Skeletal muscle satellite cell (primary cell): ENCODE measurements around the gene MBD6. TPM values are rescaled to one million over a fixed set of nuclear protein-coding genes. Genes with fewer than 3 reads are reported as not detected.

ENCODE experiments used
- H3K27me3 ChIP-seq: 2 replicates; pipeline ENCODE4 v1.7.0; 2013; ENCODE audit warnings: low read length; ENCODE audit not compliant: control insufficient read depth, insufficient read depth
- H3K36me3 ChIP-seq: 2 replicates; pipeline ENCODE4 v1.7.0; 2013; ENCODE audit warnings: mild to moderate bottlenecking, control low read depth, low read length; ENCODE audit not compliant: insufficient read depth
- H3K4me1 ChIP-seq: 2 replicates; pipeline ENCODE4 v1.7.0; 2013; ENCODE audit warnings: low read length; ENCODE audit not compliant: control insufficient read depth, insufficient read depth
- H3K4me2 ChIP-seq: 2 replicates; pipeline ENCODE4 v1.7.0; 2013; ENCODE audit warnings: mild to moderate bottlenecking, low read length
- H3K4me3 ChIP-seq: 2 replicates; pipeline ENCODE4 v1.7.0; 2013; ENCODE audit warnings: low read length
- H3K9ac ChIP-seq: 2 replicates; pipeline ENCODE4 v1.7.0; 2013; ENCODE audit warnings: mild to moderate bottlenecking, low read depth, low read length, moderate library complexity
- H3K9me3 ChIP-seq: replicated peaks from 2 replicates; pipeline ENCODE4 v1.7.0; 2013; ENCODE audit warnings: mild to moderate bottlenecking, control low read depth, low read length
- total RNA-seq: library from RNA; depleted of rRNA; stranded (reverse); fragments of >200 nt; gene quantifications from 2 replicates; pipeline ENCODE4 v1.2.3, GENCODE V29; 2012; rRNA removed

MBD6 gene
- 2.8 TPM in 2 replicates for total RNA-seq

DNA sequence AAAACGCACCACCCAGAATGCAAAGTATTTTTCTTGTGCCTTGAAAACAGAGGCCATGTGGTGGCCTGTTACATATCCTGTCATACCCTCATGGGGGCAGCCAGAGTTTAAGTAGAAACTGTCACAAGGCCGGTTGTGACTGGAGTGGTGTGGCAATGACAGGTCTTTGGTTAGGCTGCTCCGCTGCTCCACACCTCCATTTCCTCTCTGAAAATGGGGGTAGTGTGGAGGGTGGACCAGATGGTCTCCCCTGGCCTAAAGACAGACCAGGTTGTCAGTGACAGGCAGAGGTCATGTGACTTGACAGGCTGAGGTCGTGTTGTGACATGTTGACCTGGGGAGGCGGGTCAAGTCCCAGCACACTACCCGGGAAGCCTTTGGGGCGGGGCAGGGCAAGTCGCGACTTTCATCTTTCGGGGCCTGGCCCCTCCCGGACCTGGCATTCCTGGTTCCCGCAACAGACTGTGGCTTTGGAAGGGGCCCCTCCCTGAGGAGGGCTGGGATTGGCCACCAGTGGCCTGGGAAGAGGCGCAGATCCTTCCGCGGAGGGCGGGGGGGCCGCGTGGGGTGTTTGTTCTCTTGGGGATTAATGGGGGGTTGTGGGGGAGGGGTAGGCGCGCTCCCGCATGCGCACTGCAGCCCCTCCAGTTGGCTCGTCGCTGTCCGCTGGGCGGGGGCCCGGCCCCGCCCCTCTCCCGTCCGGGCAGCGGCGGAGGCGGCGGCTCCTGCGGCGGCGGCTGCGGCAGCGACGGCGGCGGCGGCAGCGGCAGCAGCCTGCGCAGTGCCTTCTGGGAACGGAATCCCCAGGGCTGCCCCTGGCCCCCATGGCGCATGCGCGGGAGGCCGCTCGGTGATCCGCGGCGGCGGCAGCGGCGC lies at the start of gene MBD6:
MBD6 (plus strand) TSS at position 814 of the 876 bp plus-strand sequence. CDS start 1,480 bp downstream, outside the sequence.
- Histone ChIP-seq H3K4me1 (peaks cover 57% of the 10 kb centered on the region), H3K9ac (peak within 1 kb of the TSS; percentile 86), H3K36me3 (peaks cover 52% of the 10 kb centered on the region), H3K4me3 (peak within 1 kb of the TSS; percentile 85), H3K27me3 (no peaks in the 10 kb centered on the region), H3K9me3 (no peaks in the 10 kb centered on the region), H3K4me2 (peak within 1 kb of the TSS; percentile 92)

- peaks cover 65% of the 10 kb centered on the region for H3K27me3 ChIP-seq
- no peak overlapping the region for H3K9ac ChIP-seq
- no peak overlapping the region for H3K4me2 ChIP-seq
- H3K4me1 ChIP-seq, result peaks cover 5% of the 10 kb centered on the region
- H3K36me3 ChIP-seq, result no peaks in the 10 kb centered on the region
- H3K4me3 ChIP-seq, result no peak overlapping the region
- no peaks in the 10 kb centered on the region for H3K9me3 ChIP-seq
These were observed 49.2 kb upstream of the MBD6 start for GRCh38 chr12:57473392-57473791.

- Histone ChIP-seq H3K36me3 (no peaks in the 10 kb centered on the region), H3K4me1 (peaks cover 5% of the 10 kb centered on the region)
These were observed 48.7 kb upstream of the MBD6 start for GRCh38 chr12:57473886-57474285.

GRCh38 chr12:57474430-57474829 lies 48.2 kb upstream of the MBD6 start:
- no peak overlapping the region for H3K9ac ChIP-seq
- no peak overlapping the region for H3K4me3 ChIP-seq
- H3K36me3 ChIP-seq, result no peaks in the 10 kb centered on the region
- H3K4me1 ChIP-seq, result peaks cover 7% of the 10 kb centered on the region
- H3K27me3 ChIP-seq, result peaks cover 61% of the 10 kb centered on the region
- H3K9me3 ChIP-seq, result no peaks in the 10 kb centered on the region
- no peak overlapping the region for H3K4me2 ChIP-seq

More at GRCh38 chr12:57473886-57474285, 48.7 kb upstream of the MBD6 start:
- no peak overlapping the region for H3K4me3 ChIP-seq
- peaks cover 65% of the 10 kb centered on the region for H3K27me3 ChIP-seq
- no peak overlapping the region for H3K9ac ChIP-seq
- H3K4me2 ChIP-seq, result no peak overlapping the region
- no peaks in the 10 kb centered on the region for H3K9me3 ChIP-seq

DNA sequence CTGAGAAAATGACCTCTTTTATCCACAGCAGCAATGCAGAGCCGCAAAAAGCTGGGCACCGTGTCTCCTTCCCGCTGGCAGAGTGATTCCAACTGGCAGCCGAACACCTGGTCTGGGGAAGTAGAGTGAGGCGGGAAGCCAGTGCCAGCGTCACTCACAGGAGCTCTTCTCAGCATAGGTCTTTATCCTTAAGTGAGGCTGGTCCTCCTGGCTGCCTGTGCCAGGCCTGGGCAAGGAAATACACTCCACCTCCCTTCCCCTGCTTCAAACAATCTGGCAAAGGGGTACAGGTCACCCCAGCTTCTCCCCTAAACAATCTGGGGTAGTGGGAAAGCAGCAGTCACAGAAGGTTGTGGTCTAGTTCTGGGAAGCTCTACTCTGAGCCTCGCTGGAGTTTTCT lies 47.8 kb upstream of the MBD6 start:
- Histone ChIP-seq H3K4me2 (no peak overlapping the region), H3K36me3 (no peaks in the 10 kb centered on the region), H3K4me1 (peaks cover 10% of the 10 kb centered on the region), H3K27me3 (peaks cover 62% of the 10 kb centered on the region), H3K9me3 (no peaks in the 10 kb centered on the region), H3K4me3 (no peak overlapping the region), H3K9ac (no peak overlapping the region)

DNA sequence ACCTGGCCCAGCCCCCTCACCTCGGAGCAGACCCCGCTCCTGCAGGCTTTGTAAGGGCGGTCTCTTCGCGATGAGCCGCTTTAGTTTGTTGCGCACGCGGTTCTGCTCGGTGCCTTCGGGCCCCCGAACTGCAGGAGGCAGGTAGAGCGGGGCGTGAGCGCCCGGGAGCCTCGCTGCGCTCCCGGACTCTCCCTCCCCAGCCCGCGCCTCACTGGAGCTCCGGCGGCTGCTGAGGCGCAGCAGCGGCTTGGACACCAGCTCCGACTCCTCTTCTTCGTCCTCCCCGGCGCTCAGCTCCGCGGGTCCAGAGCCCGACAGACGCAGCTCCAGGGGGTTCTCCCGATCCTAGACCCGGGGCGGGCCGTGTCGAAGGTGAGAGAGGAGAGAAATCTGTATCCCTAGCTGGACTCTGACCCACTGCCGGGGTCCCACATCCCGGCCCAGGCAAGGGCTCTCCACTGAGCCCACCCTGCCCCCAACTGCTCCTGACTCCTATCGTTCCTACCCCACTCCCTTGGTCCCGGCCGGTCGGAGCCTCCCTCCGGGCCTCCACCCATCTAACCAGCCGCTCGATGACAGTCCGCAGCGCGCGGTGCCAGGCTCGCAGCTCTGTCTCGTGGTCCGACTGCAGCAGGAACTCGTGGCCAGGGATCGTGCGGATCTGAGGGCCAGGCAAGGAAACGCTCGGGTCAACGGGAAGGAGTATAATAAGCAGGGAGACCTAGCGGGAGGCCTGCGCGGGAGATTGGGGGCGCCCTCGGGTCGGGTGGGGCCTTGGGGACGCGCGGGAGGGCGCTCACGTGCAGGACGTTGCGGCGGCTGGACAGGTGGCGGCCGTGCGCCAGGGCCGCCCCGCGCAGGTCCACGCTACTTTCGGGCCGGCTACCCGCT lies 47.1 kb upstream of the MBD6 start:
- H3K36me3 ChIP-seq, result no peaks in the 10 kb centered on the region
- peaks cover 10% of the 10 kb centered on the region for H3K4me1 ChIP-seq
- peak overlapping the region; percentile 14 for H3K4me3 ChIP-seq
- H3K27me3 ChIP-seq, result peaks cover 67% of the 10 kb centered on the region
- no peaks in the 10 kb centered on the region for H3K9me3 ChIP-seq
- no peak overlapping the region for H3K9ac ChIP-seq
- H3K4me2 ChIP-seq, result peak overlapping the region; percentile 33

DNA sequence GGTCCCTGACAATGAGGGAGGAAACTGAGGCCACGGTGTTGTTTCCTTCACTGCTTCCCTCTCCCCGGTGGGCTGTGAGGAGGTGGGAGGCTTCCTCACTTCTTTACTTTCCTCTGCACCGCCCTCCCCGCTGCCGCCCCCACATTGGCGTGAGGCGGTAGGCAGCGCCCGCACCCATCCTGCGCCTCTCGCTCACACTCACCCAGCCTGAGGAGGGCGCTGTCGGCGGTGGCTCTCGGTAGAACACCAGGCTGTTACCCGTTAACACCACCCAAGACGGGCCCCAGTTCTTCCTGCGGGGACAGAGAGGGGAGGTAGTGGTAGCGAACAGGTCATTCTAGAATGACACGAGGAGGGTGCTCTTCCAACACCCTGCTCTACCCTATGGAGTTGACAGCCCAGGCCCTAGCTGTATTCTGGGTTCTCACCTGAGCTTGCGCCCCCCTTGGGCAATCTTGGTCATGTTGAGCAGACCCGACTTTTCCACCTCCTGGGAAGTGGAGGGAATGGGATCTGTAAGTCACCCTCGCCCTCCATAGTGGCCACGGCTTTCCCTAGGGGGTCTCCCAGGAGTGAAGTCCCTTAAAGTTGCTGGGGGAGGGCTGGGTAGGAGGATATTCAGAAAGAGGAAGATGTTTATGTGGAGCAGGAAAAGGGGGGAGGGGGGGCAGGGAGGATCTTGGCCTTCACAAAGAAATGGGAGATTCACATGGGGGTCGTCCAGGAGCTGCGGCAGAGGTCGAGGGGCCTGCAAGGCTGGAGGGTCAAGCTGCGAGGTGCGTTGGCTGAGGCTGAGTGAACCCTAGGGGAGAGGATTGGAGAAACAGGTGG lies 46.2 kb upstream of the MBD6 start:
- Histone ChIP-seq H3K36me3 (no peaks in the 10 kb centered on the region), H3K4me2 (peak overlapping the region; percentile 33), H3K9me3 (no peaks in the 10 kb centered on the region), H3K27me3 (peaks cover 71% of the 10 kb centered on the region), H3K4me3 (peak overlapping the region; percentile 14), H3K4me1 (peaks cover 10% of the 10 kb centered on the region), H3K9ac (no peak overlapping the region)

GRCh38 chr12:57476993-57477709 lies 45.5 kb upstream of the MBD6 start:
- peaks cover 69% of the 10 kb centered on the region for H3K27me3 ChIP-seq
- no peaks in the 10 kb centered on the region for H3K36me3 ChIP-seq
- H3K9ac ChIP-seq, result no peak overlapping the region
- no peak overlapping the region for H3K4me2 ChIP-seq
- peaks cover 10% of the 10 kb centered on the region for H3K4me1 ChIP-seq
- no peak overlapping the region for H3K4me3 ChIP-seq
- H3K9me3 ChIP-seq, result no peaks in the 10 kb centered on the region

DNA sequence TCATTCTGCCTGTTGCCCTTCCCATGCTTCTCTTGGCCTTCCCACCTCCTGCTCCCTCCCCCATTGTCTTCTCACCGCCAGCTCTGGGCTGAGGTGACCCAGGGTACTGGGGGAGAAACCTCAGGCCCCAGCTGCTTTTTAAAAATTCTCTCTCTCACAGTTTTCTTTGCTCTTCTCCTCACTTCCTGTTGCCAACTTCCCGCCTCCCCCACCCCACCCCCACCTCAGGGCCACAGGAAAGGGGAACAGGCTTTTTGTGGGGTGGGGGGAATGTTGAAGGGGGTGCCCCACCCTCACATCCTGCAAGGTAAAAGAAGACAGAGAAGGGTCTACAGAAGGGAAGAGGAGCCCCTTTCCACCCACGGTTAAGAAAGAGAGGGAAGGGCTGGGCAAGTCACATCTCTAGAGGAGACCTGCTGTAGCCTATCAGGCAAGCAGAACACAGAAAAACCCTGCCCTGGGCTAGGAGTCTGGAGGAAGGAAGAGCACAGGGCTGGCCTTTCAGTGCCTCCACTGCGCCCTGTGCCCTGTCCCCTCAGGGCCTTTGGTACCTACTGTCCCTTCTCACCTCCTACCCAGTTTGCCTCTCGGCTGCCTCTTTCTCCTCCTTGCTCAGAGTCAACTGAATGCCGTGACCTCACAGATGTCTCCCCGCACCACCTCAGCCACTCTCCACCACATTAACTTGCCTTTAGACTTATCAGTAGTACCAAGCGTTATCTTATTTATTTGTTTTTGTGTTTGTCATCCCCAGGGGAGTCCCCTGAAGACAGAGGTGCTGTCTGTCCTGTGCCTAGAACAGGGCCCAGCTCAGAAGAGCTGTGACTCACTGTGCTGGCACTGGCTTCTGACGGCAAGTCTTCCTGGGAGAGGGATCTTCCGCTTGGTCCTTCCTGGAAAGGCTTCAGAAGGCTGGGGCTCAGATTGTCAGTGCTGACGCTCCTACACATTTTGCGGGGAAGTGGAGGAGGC lies 44.6 kb upstream of the MBD6 start:
- Histone ChIP-seq H3K4me2 (no peak overlapping the region), H3K36me3 (no peaks in the 10 kb centered on the region), H3K4me3 (no peak overlapping the region), H3K4me1 (peaks cover 10% of the 10 kb centered on the region), H3K27me3 (peaks cover 61% of the 10 kb centered on the region), H3K9me3 (no peaks in the 10 kb centered on the region), H3K9ac (no peak overlapping the region)

- Histone ChIP-seq H3K4me3 (no peak overlapping the region), H3K4me2 (no peak overlapping the region), H3K27me3 (peaks cover 53% of the 10 kb centered on the region), H3K9ac (no peak overlapping the region), H3K36me3 (no peaks in the 10 kb centered on the region), H3K9me3 (no peaks in the 10 kb centered on the region), H3K4me1 (peaks cover 14% of the 10 kb centered on the region)
These were observed 43.6 kb upstream of the MBD6 start for GRCh38 chr12:57479043-57479375.
